HG02840 (cell line): Measurements from ENCODE around the gene GCK.

Experiments used
- ATAC-seq: cut with Tn5 transposase; IDR thresholded peaks from one replicate; pipeline ENCODE4 v1.9.1; 2021; ENCODE audit warnings: mild to moderate bottlenecking, moderate library complexity, moderate number of reproducible peaks; ENCODE audit not compliant: unreplicated experiment, low FRiP score

GCK gene

GRCh38 chr7:44189286-44189992 lies at the start of gene GCK:
Gene GCK, minus strand, starts transcription at chr7:44189439. Its CDS starts 486 bp downstream, at chr7:44188953.
- ATAC-seq: no peak

- ATAC-seq: no peak
These were observed 49.0 kb upstream of the GCK start for GRCh38 chr7:44238116-44238695.

GRCh38 chr7:44237696-44238095 lies 48.5 kb upstream of the GCK start:
- no peak for ATAC-seq

GRCh38 chr7:44236333-44236728 lies 47.1 kb upstream of the GCK start:
- ATAC-seq: no peak

GRCh38 chr7:44235582-44236332 lies 46.5 kb upstream of the GCK start:
- ATAC-seq: no peak

- no peak for ATAC-seq
These were observed 45.8 kb upstream of the GCK start for GRCh38 chr7:44235066-44235465.

- no peak for ATAC-seq
These were observed 43.9 kb upstream of the GCK start for GRCh38 chr7:44232901-44233715.

GRCh38 chr7:44232396-44232795 lies 43.2 kb upstream of the GCK start:
- ATAC-seq: no peak

GRCh38 chr7:44231088-44231487 lies 41.8 kb upstream of the GCK start:
- no peak for ATAC-seq

GRCh38 chr7:44230286-44230685 lies 41.0 kb upstream of the GCK start:
- ATAC-seq: no peak

- ATAC-seq: no peak
These were observed 40.4 kb upstream of the GCK start for GRCh38 chr7:44229546-44230105.

GRCh38 chr7:44228571-44229350 lies 39.5 kb upstream of the GCK start:
- ATAC-seq: no peak

GRCh38 chr7:44227911-44228310 lies 38.7 kb upstream of the GCK start:
- no peak for ATAC-seq

GRCh38 chr7:44226396-44226753 lies 37.1 kb upstream of the GCK start:
- no peak for ATAC-seq

GRCh38 chr7:44225566-44226395 lies 36.5 kb upstream of the GCK start:
- ATAC-seq: no peak

- no peak for ATAC-seq
These were observed 35.8 kb upstream of the GCK start for GRCh38 chr7:44224974-44225565.

- no peak for ATAC-seq
These were observed 35.1 kb upstream of the GCK start for GRCh38 chr7:44224080-44224973.
